ENCODE results near the gene LMBR1.

Gene LMBR1

GRCh38 chr7:156898938-156899337, 6.0 kb upstream of the LMBR1 start:
- no peak for DNase-seq (ENCODE audit: low read depth)
- no peak overlapping the region for H3K4me3 ChIP-seq (ENCODE audit: control insufficient read depth, low read depth, low read length)
- no peak for TF ChIP-seq CTCF (IDR thresholded peaks at IDR 0.05; ENCODE audit: control insufficient read depth, insufficient read depth, low read depth, low read length, missing control alignments)

GRCh38 chr7:156897673-156898072, 4.7 kb upstream of the LMBR1 start:
- no peak overlapping the region for H3K4me3 ChIP-seq (ENCODE audit: control insufficient read depth, low read depth, low read length)
- no peak for DNase-seq (ENCODE audit: low read depth)
- no peak for TF ChIP-seq CTCF (IDR thresholded peaks at IDR 0.05; ENCODE audit: control insufficient read depth, insufficient read depth, low read depth, low read length, missing control alignments)

GRCh38 chr7:156896388-156897022, 3.5 kb upstream of the LMBR1 start:
- H3K4me3 ChIP-seq (ENCODE audit: control insufficient read depth, low read depth, low read length), result no peak overlapping the region
- no peak for DNase-seq (ENCODE audit: low read depth)
- no peak for TF ChIP-seq CTCF (IDR thresholded peaks at IDR 0.05; ENCODE audit: control insufficient read depth, insufficient read depth, low read depth, low read length, missing control alignments)

GRCh38 chr7:156895024-156895780, 2.2 kb upstream of the LMBR1 start:
- H3K4me3 ChIP-seq (ENCODE audit: control insufficient read depth, low read depth, low read length), result no peak overlapping the region
- no peak for TF ChIP-seq CTCF (IDR thresholded peaks at IDR 0.05; ENCODE audit: control insufficient read depth, insufficient read depth, low read depth, low read length, missing control alignments)
- no peak for DNase-seq (ENCODE audit: low read depth)

GRCh38 chr7:156892081-156892800, 742 bp downstream of the LMBR1 start:
- DNase-seq (ENCODE audit: low read depth), result no peak
- no peak for TF ChIP-seq CTCF (IDR thresholded peaks at IDR 0.05; ENCODE audit: control insufficient read depth, insufficient read depth, low read depth, low read length, missing control alignments)
- H3K4me3 ChIP-seq (ENCODE audit: control insufficient read depth, low read depth, low read length), result peak overlapping the region; percentile 51

- no peak overlapping the region for H3K4me3 ChIP-seq (ENCODE audit: control insufficient read depth, low read depth, low read length)
- no peak for DNase-seq (ENCODE audit: low read depth)
- no peak for TF ChIP-seq CTCF (IDR thresholded peaks at IDR 0.05; ENCODE audit: control insufficient read depth, insufficient read depth, low read depth, low read length, missing control alignments)
Observed at GRCh38 chr7:156889746-156890145, 3.2 kb downstream of the LMBR1 start.

All from AG09309 (cell line).